ACHN (cell line): Measurements from ENCODE around the gene PPFIBP2.
"Not testable (repeated sequence)": the region's sequence is repeated elsewhere in the genome, so short reads cannot be mapped to it uniquely, and the experiment has no call there.

ENCODE experiments used
- DNase-seq: peaks from one replicate; pipeline ENCODE4 v3.0.0-alpha.2; 2015
- in situ Hi-C: cut with HindIII; loops from 2 replicates; pipeline ENCODE4 v1.10.0; 2017; ENCODE audit warnings: low sequenced_read_pairs, low pct_ligation_motif_present, low pct_unique_long_range_greater_than_20kb

The PPFIBP2 gene

GRCh38 chr11:7494086-7494745 lies 19.6 kb upstream of the PPFIBP2 start:
- no peak for DNase-seq
- in situ Hi-C loops, result no loop called here

DNA sequence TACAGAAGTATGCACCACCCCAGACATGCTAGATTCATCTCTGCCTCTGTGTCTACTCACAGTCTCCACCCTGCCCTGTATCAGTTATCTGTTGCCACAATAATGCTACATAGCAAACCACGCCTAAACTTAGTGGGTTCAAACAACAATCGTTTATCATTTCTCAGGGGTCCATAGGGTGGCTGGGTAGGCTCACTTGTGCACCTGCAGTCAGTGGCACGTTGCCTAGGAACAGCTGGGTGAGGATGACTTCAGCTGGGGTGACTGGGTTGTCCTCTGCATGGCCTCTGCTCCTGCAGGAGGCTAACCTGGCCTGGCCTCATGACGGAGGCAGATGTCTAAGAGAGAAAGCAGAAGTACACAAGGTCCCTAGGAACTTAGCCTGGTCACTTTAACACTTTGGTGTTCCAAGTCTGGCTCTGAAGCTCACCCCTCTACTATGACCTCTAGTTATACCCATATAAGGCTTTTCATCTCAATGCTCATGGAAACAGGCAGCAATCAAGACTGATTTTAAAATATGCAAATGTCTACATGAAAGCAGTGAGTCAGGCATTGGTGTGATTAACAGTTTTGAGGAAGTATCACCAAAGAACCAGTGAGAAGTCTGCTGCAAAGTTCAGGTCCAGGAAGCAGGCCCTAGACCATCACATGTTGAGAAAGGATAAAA lies 17.8 kb upstream of the PPFIBP2 start:
- in situ Hi-C loops, result no loop called here
- DNase-seq, result no peak

DNA sequence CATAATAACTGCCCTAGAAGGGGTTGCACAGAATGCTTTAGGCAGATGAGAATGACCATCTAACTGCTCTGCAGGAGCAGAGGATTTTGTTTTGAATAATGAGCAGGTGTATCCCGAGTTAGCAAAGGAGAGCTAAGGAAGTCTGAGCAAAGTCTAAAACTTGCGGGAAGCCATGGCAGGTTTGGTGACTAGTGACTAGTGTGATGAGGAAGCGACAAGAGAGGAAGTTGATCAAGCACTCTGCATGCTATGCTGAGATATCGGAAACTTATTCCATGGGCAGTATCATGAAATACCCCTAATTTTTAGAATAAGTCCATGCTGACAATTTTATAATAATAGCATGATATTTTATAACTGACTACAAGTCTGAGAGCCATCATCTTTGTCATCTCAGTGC lies 15.6 kb upstream of the PPFIBP2 start:
- in situ Hi-C loops, result no loop called here
- DNase-seq, result no peak

DNA sequence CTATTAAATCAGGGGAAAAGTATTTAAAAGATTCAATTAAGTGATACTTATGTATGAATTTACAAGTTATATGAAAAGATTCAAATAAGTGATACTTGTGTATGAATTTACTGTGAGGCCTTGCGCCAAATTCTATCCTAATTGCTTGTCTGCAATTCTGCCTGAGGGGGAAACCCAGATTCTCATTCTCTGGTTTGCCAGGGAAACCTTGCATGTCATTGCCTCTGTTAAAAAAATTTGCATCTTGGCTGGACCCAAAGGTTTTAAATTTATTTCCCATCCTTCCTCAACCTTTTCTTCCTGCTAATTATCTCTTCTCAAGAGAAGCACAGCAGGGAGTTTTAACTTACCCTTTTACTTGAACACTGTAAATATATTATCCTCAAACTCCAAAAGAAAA lies 14.7 kb upstream of the PPFIBP2 start:
- no peak for DNase-seq
- in situ Hi-C loops, result no loop called here

DNA sequence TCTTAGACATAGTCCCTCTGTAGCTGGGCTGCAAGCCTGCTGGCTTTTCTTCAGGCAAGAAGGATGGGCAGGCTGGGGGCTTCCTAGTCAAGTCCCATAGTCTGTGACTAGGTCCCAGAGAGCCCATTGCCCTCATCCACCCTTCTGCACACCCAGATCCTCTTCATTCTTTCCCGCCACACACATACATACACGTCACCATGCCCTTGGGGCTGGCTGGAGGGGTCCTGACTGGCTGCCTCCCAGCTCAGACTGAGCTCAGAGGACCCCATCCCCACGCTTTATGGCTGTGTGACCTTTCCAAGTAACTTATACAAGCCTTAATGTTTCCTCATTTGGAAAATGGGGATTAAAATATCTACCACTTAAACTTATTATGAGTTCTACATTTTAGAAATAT lies 13.5 kb upstream of the PPFIBP2 start:
- in situ Hi-C loops, result no loop called here
- no peak for DNase-seq

- in situ Hi-C loops, result no loop called here
- no peak for DNase-seq
Measured at GRCh38 chr11:7501251-7501650, 12.5 kb upstream of the PPFIBP2 start.

GRCh38 chr11:7501894-7502293 lies 11.9 kb upstream of the PPFIBP2 start:
- in situ Hi-C loops, result no loop called here

DNA sequence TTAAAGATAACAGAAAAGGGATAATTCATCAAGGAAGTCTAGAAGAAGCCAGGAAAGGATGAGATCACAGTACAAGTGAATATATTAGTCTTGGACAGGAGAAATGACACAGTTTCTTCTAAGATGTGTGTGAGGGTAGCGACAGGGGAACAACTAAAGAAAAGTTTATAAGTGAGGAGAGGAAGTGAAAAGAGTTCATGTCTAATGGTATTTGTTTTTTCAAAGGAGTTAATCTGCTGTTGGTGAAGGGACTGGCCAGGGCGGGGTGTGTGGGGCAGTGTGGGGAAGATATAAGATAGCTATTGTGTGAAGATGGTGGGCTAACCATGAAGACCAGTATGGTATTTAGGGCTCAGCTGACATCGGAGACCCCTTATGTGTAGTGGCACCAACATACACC lies 7.6 kb upstream of the PPFIBP2 start:
- in situ Hi-C loops, result no loop called here
- DNase-seq, result no peak

More at GRCh38 chr11:7501894-7502293, 11.9 kb upstream of the PPFIBP2 start:
- DNase-seq, result no peak

DNA sequence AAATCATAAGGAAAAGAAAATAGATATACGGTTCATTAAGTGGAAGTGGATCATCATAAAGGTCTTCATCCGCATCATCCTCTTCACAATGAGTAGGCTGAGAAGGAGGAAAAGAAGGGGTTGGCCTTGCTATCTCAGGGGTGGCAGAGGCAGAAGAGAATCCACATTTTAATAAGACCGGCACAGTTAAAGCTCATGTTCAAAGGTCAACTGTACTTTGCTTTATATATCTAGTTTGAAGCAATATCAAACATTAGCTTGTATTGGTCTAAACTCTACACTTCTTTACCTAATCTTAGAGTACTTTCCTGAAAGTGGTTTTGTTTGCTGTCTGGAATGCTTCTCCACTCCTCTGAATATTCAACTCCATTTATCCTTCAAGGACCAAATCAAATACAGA lies 5.7 kb upstream of the PPFIBP2 start:
- in situ Hi-C loops, result no loop called here
- DNase-seq, result no peak

DNA sequence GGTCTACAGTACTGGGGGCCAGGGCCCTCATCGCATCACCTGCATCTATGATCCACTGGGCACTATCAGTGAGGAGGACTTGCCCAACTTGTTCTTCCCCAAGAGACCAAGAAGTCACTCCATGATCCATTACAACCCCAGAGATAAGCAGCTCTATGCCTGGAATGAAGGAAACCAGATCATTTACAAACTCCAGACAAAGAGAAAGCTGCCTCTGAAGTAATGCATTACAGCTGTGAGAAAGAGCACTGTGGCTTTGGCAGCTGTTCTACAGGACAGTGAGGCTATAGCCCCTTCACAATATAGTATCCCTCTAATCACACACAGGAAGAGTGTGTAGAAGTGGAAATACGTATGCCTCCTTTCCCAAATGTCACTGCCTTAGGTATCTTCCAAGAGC lies 3.8 kb upstream of the PPFIBP2 start:
- in situ Hi-C loops, result no loop called here
- DNase-seq, result no peak

DNA sequence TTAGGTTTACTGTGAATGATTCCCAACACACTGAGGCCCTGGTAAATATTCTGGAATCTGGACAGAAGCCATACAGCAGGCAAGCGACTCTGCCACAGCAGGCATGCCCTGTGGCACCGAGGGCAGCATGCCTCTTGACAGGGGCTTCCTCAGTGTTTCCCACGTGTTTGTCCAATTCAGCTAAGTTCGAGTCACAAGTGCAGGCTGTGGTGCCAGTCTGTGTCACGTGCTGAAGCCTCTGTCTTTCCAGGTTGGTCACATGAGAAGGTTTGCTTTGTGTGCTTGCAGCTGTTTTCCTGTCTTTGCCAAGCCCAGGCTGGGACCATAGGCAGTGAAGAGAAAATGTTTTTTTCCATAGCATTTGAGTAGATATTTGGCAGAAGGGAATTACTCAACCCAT lies 2.4 kb upstream of the PPFIBP2 start:
- no peak for DNase-seq
- in situ Hi-C loops, result no loop called here

DNA sequence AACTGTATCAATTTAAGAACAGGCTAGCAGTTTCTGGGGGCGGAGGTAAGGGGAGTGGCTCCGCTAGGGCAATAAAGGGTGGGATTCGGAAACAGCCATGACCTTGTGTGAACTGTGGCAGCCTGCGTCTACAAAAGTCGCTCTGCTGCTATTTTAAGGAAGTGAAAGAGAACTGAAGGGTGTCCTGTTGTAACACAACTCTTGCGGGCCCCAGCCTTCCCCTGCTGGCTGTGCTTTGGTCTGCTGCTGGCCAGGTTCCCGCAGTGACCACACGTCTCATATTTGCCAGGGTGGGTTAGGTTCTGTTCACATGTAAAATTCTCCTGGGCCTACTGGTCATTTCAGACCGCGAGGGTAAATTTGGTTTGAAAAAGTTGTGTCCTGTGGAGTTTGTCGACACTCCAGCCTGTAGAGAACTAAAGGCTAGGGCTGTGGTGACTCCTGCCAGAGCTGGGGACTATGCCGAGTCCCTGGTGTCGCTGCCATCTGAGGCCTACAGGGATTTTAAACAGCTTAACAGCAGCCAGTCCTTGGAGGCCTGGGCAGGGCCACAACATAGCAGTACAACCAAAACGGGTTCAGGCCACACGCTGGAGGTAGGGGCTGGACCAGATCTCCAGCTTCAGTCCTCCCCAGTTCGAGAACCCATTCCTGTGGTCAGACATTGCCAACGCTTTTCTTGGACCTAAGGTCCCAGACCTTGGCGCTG lies 1.1 kb upstream of the PPFIBP2 start:
- no peak for DNase-seq
- in situ Hi-C loops, result no loop called here

DNA sequence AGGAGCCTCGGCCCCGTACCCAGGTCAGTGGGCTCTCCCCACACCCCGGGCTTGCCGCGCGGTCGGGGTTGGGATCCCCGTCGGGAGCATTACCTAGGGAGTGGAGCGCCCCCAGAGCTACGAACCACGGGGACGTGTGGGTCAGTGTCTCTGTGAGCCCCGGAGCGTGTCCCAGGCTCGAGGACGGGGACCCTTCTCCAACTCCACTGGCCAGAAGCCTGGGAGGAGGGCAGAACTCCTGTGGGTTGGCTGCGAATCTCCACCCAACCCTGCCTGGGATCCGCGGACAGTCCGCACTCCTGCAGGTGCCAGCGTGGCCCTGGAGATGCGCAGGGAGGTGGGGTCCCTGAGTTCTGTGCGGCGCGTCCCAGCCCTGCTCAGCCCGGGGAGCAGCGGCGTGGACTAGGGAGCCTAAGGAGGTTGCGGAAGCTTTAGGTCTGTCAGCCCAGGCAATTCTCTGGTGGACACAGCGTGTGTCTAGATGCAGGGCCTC lies 346 bp downstream of the PPFIBP2 start:
- no peak for DNase-seq
- in situ Hi-C loops, result no loop called here

GRCh38 chr11:7515447-7515886 lies 1.7 kb downstream of the PPFIBP2 start:
- no peak for DNase-seq
- in situ Hi-C loops, result no loop called here

DNA sequence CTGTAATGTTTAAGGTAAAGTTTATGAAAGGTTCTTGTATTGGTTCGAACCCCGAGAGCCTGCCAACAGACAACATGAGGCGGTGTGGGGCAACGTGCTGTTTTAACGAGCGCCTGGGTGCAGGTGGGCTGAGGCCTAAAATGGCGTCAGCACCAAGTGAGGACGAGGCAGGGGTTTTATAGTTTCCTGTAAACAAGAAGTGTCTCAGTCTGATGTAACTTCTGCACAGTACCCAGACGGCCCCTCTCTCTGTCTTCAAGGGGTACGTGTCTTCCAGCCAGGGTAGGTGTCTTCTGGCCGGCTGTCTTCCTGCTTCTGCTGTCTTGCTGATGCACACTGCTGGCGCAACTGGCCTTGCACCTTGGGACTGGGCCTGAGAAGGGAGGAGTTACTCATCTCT lies 2.7 kb downstream of the PPFIBP2 start:
- no peak for DNase-seq
- in situ Hi-C loops, result no loop called here

DNA sequence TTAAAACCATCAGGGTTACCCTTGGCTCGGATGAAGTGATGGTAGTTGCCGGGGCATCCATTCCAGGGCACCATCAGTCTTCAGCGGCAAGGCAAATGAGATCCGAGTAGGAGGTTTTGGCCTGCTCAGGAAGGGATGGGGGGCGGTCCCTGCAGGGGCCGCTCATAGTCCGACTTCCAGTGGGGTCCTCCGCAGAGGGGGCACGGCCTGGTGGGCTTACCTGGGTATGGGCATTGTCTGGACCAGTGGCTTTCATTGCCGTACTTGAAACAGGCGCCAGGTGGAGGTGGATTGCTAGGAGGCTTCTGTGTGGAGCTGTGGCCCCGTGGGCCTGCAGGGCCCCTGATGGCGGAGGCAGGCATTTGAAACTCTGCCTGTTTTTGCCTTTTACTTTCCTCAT lies 3.9 kb downstream of the PPFIBP2 start:
- DNase-seq, in situ Hi-C loops: not testable (repeated sequence)

DNA sequence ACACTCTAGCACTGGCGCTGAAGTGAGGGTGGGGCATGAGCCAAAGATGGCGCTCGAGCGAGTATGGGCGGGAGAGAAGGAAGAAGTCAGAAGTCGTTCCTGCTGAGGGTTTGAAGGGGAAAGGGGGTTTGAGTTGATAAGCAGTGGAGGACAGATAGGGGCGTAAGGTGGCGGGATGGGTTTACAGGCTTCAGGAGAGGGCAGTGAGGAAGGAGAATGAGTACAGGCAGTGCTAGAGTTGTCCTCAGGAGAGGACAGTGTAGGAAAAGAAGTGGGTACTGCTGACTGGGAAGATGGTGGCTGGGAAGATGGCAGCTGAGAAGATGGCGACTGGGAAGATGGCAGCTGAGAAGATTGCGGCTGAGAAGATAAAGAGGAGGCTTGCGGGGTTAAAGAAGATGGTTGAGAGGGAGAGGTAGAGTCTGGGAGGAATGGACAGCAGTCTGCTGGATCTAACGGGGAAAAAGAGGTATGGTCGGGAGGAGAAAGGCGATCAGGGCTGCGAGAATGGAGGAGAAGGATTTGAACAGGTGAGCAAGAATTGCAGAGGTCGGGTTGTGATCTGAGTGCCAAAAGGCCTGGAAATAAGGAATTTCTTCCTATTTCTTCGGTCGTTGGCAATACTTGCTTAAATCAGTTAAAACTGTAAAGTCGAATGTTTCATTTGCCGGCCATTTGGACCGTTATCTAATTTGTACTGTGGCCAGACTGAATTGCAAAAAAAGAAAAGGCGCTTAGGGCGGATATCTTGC lies 5.2 kb downstream of the PPFIBP2 start:
- no peak for DNase-seq
- in situ Hi-C loops, result no loop called here

DNA sequence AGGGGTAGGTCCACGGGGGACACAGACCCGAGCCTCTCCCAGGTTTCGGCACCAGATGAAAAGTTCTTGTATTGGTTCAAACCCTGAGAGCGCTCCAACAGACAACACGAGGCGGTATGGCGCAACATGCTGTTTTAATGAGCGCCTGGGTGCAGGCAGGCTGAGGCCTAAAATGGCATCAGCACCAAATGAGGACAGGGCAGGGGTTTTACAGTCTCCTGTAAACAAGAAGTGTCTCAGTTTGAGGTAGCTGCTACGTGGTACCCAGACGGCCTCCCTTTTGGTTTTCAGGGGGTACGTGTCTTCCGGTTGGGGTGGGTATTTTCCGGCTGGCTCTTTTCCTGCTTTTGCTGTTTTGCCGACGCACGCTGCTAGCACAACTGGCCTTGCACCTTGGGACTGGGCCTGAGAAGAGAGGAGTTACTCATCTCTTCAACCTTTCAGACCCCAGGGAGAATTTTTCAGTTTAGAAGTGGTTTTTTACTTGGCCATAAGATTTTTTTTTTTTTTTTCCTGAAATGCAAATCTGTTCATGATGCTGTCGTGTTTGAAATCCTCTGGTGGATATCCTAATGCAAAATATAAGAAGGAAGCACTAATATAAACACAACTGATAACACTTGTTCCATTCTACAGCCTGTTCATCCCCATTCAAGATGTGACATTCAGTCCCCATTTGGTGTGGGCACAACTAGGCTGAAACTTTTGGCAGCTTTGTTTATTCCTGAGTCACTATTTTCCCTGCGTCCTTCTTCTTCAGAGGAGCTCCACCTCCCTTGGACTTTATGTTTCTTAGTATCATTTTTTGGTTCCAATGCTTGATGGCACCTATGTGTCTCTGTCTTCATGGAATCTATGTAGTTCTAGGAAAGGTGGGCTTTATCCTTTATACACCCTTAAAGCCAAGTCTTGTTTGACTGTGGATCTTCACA lies 6.5 kb downstream of the PPFIBP2 start:
- no peak for DNase-seq
- in situ Hi-C loops, result no loop called here
